Smooth muscle cell (in vitro differentiated cells): ENCODE data around the gene PYCR2. TPM values are rescaled to one million over a fixed set of nuclear protein-coding genes. Genes with fewer than 3 reads are reported as not detected.
A peak's percentile ranks its signal among the peaks of the same experiment; 100 is the strongest.
"Not testable (repeated sequence)": the region's sequence is repeated elsewhere in the genome, so short reads cannot be mapped to it uniquely, and the experiment has no call there.

Source experiments
- DNase-seq: peaks from one replicate; lab custom pipeline; 2025; ENCODE audit not compliant: unreplicated experiment; lab: John Stamatoyannopoulos, UW
- H2AFZ ChIP-seq: fragments of 200-600 bp; sonication (generic); 2 replicates; pipeline ENCODE4 v1.6.0; 2016; ENCODE audit warnings: antibody characterized with exemption, low read depth, mild to moderate bottlenecking
- H3F3A ChIP-seq: fragments of 200-600 bp; sonication (generic); 2 replicates; pipeline ENCODE4 v1.6.0; 2017; ENCODE audit warnings: antibody characterized with exemption, low read depth
- H3K27ac ChIP-seq: fragments of 200-600 bp; sonication (generic); 2 replicates; pipeline ENCODE4 v1.5.1; 2016; ENCODE audit warnings: low read depth, mild to moderate bottlenecking
- H3K27me3 ChIP-seq: fragments of 200-600 bp; sonication (generic); 2 replicates; pipeline ENCODE4 v1.6.1; 2016; ENCODE audit warnings: low read depth, mild to moderate bottlenecking
- H3K36me3 ChIP-seq: fragments of 200-600 bp; sonication (generic); 2 replicates; pipeline ENCODE4 v1.5.1; 2016; ENCODE audit warnings: low read depth
- H3K4me1 ChIP-seq: fragments of 200-600 bp; sonication (generic); 2 replicates; pipeline ENCODE4 v1.5.1; 2016; ENCODE audit warnings: low read depth
- H3K4me2 ChIP-seq: fragments of 200-600 bp; sonication (generic); 2 replicates; pipeline ENCODE4 v1.6.0; 2016; ENCODE audit warnings: mild to moderate bottlenecking
- H3K4me3 ChIP-seq: fragments of 200-600 bp; sonication (generic); 2 replicates; pipeline ENCODE4 v1.5.1; 2016; ENCODE audit warnings: mild to moderate bottlenecking
- H3K79me2 ChIP-seq: fragments of 200-600 bp; sonication (generic); 2 replicates; pipeline ENCODE4 v1.6.0; 2016; ENCODE audit warnings: low read depth, mild to moderate bottlenecking
- H3K9ac ChIP-seq: fragments of 200-600 bp; sonication (generic); 2 replicates; pipeline ENCODE4 v1.6.0; 2016; ENCODE audit warnings: low read depth
- H3K9me3 ChIP-seq: fragments of 200-600 bp; sonication (generic); replicated peaks from 2 replicates; pipeline ENCODE4 v1.5.1; 2016; ENCODE audit warnings: low read depth
- H4K20me1 ChIP-seq: fragments of 200-600 bp; sonication (generic); 2 replicates; pipeline ENCODE4 v1.6.0; 2016; ENCODE audit warnings: low read depth
- CTCF ChIP-seq: fragments of 200-600 bp; sonication (generic); IDR thresholded peaks from 2 replicates; pipeline ENCODE4 v1.5.1; 2017; ENCODE audit warnings: borderline replicate concordance, mild to moderate bottlenecking, antibody characterized with exemption; ENCODE audit not compliant: insufficient read depth, poor library complexity, severe bottlenecking
- WGBS: methylation state at CpG from one replicate; pipeline ENCODE4 v1.1.7; 2016; ENCODE audit warnings: low lambda C conversion rate; 5-methylcytosine and 5-hydroxymethylcytosine counted together
- polyA plus RNA-seq: library from polyadenylated mRNA; unstranded; fragments of >200 nt; fragmentation: Nextera tagmentation; extraction: Ambion mirVana; gene quantifications from 2 replicates; pipeline ENCODE4 v1.2.1, GENCODE V29; 2016
- total RNA-seq: library from RNA; depleted of rRNA; stranded (reverse); fragments of >200 nt; gene quantifications from 2 replicates; pipeline ENCODE4 v1.2.3, GENCODE V29; 2014

Gene PYCR2
- total and polyA plus RNA-seq, 2 experiments from 2014 or later: 20.1 to 40.5 TPM

GRCh38 chr1:225940385-225941151 lies 16.5 kb upstream of the PYCR2 start:
- no peaks in the 10 kb centered on the region for H3K79me2 ChIP-seq
- whole genome bisulfite sequencing: 93% methylated on average over 25 of the region's 25 CpGs
- H3K4me2 ChIP-seq: no peak overlapping the region
- H3K9ac ChIP-seq: no peak overlapping the region
- no peak overlapping the region for H2AFZ ChIP-seq
- no peak for DNase-seq
- H4K20me1 ChIP-seq: no peaks in the 10 kb centered on the region
- H3K4me1 ChIP-seq: peaks cover 2% of the 10 kb centered on the region
- no peaks in the 10 kb centered on the region for H3K9me3 ChIP-seq
- no peak overlapping the region for H3K4me3 ChIP-seq
- H3K36me3 ChIP-seq: no peaks in the 10 kb centered on the region
- TF ChIP-seq CTCF: no peak
- no peaks in the 10 kb centered on the region for H3F3A ChIP-seq
- no peak overlapping the region for H3K27ac ChIP-seq
- H3K27me3 ChIP-seq: no peaks in the 10 kb centered on the region

- H3K4me1 ChIP-seq, H3K9ac ChIP-seq, H3F3A ChIP-seq, H3K9me3 ChIP-seq, H3K79me2 ChIP-seq, H3K27ac ChIP-seq, H3K36me3 ChIP-seq, H2AFZ ChIP-seq, H3K4me2 ChIP-seq, H3K27me3 ChIP-seq, H4K20me1 ChIP-seq, H3K4me3 ChIP-seq, DNase-seq: not testable (repeated sequence)
- 57% methylated on average over 8 of the region's 8 CpGs for WGBS
Observed at GRCh38 chr1:225939939-225940310, 15.9 kb upstream of the PYCR2 start.

- not testable (repeated sequence) for H3K36me3 ChIP-seq, DNase-seq, H3K9ac ChIP-seq, H3K27ac ChIP-seq, H3K9me3 ChIP-seq, H3F3A ChIP-seq, H3K4me1 ChIP-seq, H3K79me2 ChIP-seq, H3K27me3 ChIP-seq, H4K20me1 ChIP-seq, H2AFZ ChIP-seq
- Histone ChIP-seq H3K4me3 (peak overlapping the region; percentile 13), H3K4me2 (peak overlapping the region; percentile 57)
- WGBS: 38% methylated on average over 25 of the region's 69 CpGs
Observed at GRCh38 chr1:225939097-225939938, 15.3 kb upstream of the PYCR2 start.

- Histone ChIP-seq H3F3A (no peaks in the 10 kb centered on the region), H3K27ac (no peak overlapping the region), H3K4me2 (no peak overlapping the region), H3K4me3 (no peak overlapping the region), H3K9me3 (no peaks in the 10 kb centered on the region), H3K4me1 (no peaks in the 10 kb centered on the region), H3K36me3 (no peaks in the 10 kb centered on the region), H3K79me2 (no peaks in the 10 kb centered on the region), H4K20me1 (no peaks in the 10 kb centered on the region), H3K9ac (no peak overlapping the region), H3K27me3 (no peaks in the 10 kb centered on the region), H2AFZ (no peak overlapping the region)
- no peak for DNase-seq
- WGBS: 91% methylated on average over 21 of the region's 21 CpGs
- TF ChIP-seq CTCF: no peak
Observed at GRCh38 chr1:225937048-225937968, 13.3 kb upstream of the PYCR2 start.
